ENCODE data around the gene KCNAB1. TPM values are rescaled to one million over a fixed set of nuclear protein-coding genes. Genes with fewer than 3 reads are reported as not detected.

Gene KCNAB1
- polyA plus RNA-seq, 1 donor (not counting 4 experiments of a cell fraction or from before 2014, with no cell fraction given): 0.03 TPM

DNA sequence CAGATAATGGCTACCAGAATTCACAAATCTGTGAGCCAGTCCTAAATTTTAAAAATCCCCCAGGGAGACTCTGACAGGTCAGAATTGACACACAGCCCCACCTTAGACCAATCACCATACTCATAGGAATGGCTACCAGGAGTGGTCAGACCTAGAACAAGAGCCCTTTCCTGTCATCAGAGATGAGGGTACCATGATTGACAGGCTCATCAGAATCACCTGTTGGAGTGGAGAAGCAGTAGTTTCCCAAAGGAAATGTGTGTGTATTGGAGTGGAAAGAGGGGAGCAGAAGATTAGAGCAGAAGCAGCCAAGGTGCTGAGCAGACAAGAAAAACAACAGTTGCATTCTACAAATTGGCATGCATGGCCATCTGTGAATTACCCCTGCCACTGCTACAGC lies 461.6 kb downstream of the KCNAB1 start:
- no peaks in the 10 kb centered on the region for H3K9me1 ChIP-seq (ENCODE audit: control insufficient read depth, extremely low read depth, insufficient read depth, low read length)
- H2AFZ ChIP-seq (ENCODE audit: control insufficient read depth, low read length): no peak overlapping the region
- H4K20me1 ChIP-seq (ENCODE audit: control insufficient read depth, extremely low read depth, insufficient read depth, low read length): no peaks in the 10 kb centered on the region
- no peak overlapping the region for H3K27ac ChIP-seq (ENCODE audit: control insufficient read depth, insufficient read depth, low read length)
- no peaks in the 10 kb centered on the region for H3K79me2 ChIP-seq (ENCODE audit: control insufficient read depth, insufficient read depth, low read length)
- no peak overlapping the region for H3K9ac ChIP-seq (ENCODE audit: control insufficient read depth, extremely low read depth, insufficient read depth, low read length)
- DNase-seq (ENCODE audit: low read depth, low spot score): no peak
- no peak overlapping the region for H3K4me3 ChIP-seq (ENCODE audit: control insufficient read depth in 2 of 3, extremely low read depth in 1 of 3, insufficient read depth in 2 of 3, low read depth in 1 of 3, low read length in 3 of 3)
- TF ChIP-seq, protein P1, sequence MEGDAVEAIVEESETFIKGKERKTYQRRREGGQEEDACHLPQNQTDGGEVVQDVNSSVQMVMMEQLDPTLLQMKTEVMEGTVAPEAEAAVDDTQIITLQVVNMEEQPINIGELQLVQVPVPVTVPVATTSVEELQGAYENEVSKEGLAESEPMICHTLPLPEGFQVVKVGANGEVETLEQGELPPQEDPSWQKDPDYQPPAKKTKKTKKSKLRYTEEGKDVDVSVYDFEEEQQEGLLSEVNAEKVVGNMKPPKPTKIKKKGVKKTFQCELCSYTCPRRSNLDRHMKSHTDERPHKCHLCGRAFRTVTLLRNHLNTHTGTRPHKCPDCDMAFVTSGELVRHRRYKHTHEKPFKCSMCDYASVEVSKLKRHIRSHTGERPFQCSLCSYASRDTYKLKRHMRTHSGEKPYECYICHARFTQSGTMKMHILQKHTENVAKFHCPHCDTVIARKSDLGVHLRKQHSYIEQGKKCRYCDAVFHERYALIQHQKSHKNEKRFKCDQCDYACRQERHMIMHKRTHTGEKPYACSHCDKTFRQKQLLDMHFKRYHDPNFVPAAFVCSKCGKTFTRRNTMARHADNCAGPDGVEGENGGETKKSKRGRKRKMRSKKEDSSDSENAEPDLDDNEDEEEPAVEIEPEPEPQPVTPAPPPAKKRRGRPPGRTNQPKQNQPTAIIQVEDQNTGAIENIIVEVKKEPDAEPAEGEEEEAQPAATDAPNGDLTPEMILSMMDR (optimal IDR thresholded peaks at IDR 0.05 in 1 of 3, IDR thresholded peaks at IDR 0.05 in 1 of 3, conservative IDR thresholded peaks at IDR 0.05 in 1 of 3; ENCODE audit: extremely low read depth in 1 of 3, insufficient read depth in 2 of 3, low read length in 3 of 3): no peak
- TF ChIP-seq EZH2 (IDR thresholded peaks at IDR 0.05; ENCODE audit: low read length): no peak
- FAIRE-seq: no peak
- H3K4me2 ChIP-seq (ENCODE audit: control insufficient read depth, extremely low read depth, insufficient read depth, low read depth, low read length): no peak overlapping the region
- no peaks in the 10 kb centered on the region for H3K9me3 ChIP-seq (ENCODE audit: control insufficient read depth, low read depth, low read length)
- dilution Hi-C loops (cut with MboI; ENCODE audit: extremely low pct_ligation_motif_present, low sequenced_read_pairs): no loop called here
- no peaks in the 10 kb centered on the region for H3K27me3 ChIP-seq (ENCODE audit: control insufficient read depth, extremely low read depth, insufficient read depth, low read length)
- peaks cover 12% of the 10 kb centered on the region for H3K4me1 ChIP-seq (ENCODE audit: control insufficient read depth, extremely low read depth, insufficient read depth, low read length)
- H3K36me3 ChIP-seq (ENCODE audit: control insufficient read depth in 2 of 2, extremely low read depth in 1 of 2, insufficient read depth in 2 of 2, low read length in 2 of 2): no peaks in the 10 kb centered on the region

- no peaks in the 10 kb centered on the region for H3K36me3 ChIP-seq (ENCODE audit: control insufficient read depth in 2 of 2, extremely low read depth in 1 of 2, insufficient read depth in 2 of 2, low read length in 2 of 2)
- no peaks in the 10 kb centered on the region for H4K20me1 ChIP-seq (ENCODE audit: control insufficient read depth, extremely low read depth, insufficient read depth, low read length)
- H3K9me3 ChIP-seq (ENCODE audit: control insufficient read depth, low read depth, low read length): no peaks in the 10 kb centered on the region
- no peak overlapping the region for H2AFZ ChIP-seq (ENCODE audit: control insufficient read depth, low read length)
- no peak overlapping the region for H3K4me3 ChIP-seq (ENCODE audit: control insufficient read depth in 2 of 3, extremely low read depth in 1 of 3, insufficient read depth in 2 of 3, low read depth in 1 of 3, low read length in 3 of 3)
- H3K27ac ChIP-seq (ENCODE audit: control insufficient read depth, insufficient read depth, low read length): no peak overlapping the region
- DNase-seq (ENCODE audit: low read depth, low spot score) (no peak), FAIRE-seq (no peak)
- H3K9me1 ChIP-seq (ENCODE audit: control insufficient read depth, extremely low read depth, insufficient read depth, low read length): no peaks in the 10 kb centered on the region
- no peak overlapping the region for H3K9ac ChIP-seq (ENCODE audit: control insufficient read depth, extremely low read depth, insufficient read depth, low read length)
- H3K4me1 ChIP-seq (ENCODE audit: control insufficient read depth, extremely low read depth, insufficient read depth, low read length): peaks cover 12% of the 10 kb centered on the region
- TF ChIP-seq, protein P1 (optimal IDR thresholded peaks at IDR 0.05 in 1 of 3, IDR thresholded peaks at IDR 0.05 in 1 of 3, conservative IDR thresholded peaks at IDR 0.05 in 1 of 3; ENCODE audit: extremely low read depth in 1 of 3, insufficient read depth in 2 of 3, low read length in 3 of 3): no peak
- no peak for TF ChIP-seq EZH2 (IDR thresholded peaks at IDR 0.05; ENCODE audit: low read length)
- no peak overlapping the region for H3K4me2 ChIP-seq (ENCODE audit: control insufficient read depth, extremely low read depth, insufficient read depth, low read depth, low read length)
- H3K27me3 ChIP-seq (ENCODE audit: control insufficient read depth, extremely low read depth, insufficient read depth, low read length): no peaks in the 10 kb centered on the region
- dilution Hi-C loops (cut with MboI; ENCODE audit: extremely low pct_ligation_motif_present, low sequenced_read_pairs): no loop called here
- no peaks in the 10 kb centered on the region for H3K79me2 ChIP-seq (ENCODE audit: control insufficient read depth, insufficient read depth, low read length)
Observed at GRCh38 chr3:156582532-156583183, 462.3 kb downstream of the KCNAB1 start.

All from keratinocyte (primary cell).